Loucy (cell line): ENCODE measurements around the gene LCN12.

Source experiments
- EZH2phosphoT487 ChIP-seq: fragments of 200-600 bp; IDR thresholded peaks from 2 replicates; pipeline ENCODE4 v1.6.1; 2018; ENCODE audit warnings: antibody characterized with exemption, mild to moderate bottlenecking, moderate library complexity, borderline replicate concordance
- TF ChIP-seq, protein P1 (sequence below): fragments of 200-600 bp; sonication (generic); conservative IDR thresholded peaks from 2 replicates; pipeline ENCODE4 v1.5.1; 2014; ENCODE audit warnings: mild to moderate bottlenecking, antibody characterized with exemption, low read length

DNA sequence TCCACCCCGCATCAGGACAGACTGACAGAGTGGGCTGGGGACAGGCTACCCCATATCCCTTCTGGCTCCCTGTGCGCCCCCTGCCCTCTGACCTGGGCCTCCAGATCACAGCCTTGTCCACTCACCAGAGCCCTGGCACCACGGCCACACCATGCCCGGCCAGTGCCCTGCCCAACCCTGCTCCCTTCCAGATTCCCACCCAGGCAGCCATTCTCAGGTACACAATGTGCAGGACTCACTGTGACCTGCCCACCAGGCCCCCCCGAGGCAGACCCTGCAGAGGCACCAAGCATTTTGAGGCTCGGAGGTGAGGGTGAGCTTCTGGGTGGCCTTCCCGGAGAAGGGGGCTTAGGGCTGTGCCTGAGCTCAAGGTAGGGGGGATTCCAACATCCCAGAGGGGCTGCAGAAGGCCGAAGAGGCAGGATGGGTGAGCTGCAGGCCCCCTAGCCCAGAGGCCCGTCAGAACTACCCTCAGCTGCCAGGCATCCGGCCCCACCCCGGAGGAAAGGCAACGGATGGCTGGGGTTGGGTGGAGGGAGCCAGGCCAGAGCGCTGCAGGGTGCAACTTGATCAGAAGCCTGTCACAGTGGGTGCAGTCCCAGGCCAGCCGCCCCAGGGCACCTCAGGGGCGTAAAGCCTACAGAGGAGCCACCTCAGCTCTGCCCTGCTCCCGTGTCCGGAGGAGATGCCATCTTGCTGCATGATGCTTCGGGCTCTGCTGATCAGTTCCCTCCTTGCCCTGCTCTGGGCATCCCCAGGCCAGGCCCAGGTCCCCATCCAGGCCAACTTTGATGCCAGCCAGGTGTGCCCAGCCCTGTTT lies 30.4 kb downstream of the LCN12 start, which contains the start of gene LCNL1:
- TF ChIP-seq, protein P1, sequence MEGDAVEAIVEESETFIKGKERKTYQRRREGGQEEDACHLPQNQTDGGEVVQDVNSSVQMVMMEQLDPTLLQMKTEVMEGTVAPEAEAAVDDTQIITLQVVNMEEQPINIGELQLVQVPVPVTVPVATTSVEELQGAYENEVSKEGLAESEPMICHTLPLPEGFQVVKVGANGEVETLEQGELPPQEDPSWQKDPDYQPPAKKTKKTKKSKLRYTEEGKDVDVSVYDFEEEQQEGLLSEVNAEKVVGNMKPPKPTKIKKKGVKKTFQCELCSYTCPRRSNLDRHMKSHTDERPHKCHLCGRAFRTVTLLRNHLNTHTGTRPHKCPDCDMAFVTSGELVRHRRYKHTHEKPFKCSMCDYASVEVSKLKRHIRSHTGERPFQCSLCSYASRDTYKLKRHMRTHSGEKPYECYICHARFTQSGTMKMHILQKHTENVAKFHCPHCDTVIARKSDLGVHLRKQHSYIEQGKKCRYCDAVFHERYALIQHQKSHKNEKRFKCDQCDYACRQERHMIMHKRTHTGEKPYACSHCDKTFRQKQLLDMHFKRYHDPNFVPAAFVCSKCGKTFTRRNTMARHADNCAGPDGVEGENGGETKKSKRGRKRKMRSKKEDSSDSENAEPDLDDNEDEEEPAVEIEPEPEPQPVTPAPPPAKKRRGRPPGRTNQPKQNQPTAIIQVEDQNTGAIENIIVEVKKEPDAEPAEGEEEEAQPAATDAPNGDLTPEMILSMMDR, result no peak
- no peak for TF ChIP-seq EZH2phosphoT487
